ENCODE measurements around the gene GNPTG.

GNPTG gene

DNA sequence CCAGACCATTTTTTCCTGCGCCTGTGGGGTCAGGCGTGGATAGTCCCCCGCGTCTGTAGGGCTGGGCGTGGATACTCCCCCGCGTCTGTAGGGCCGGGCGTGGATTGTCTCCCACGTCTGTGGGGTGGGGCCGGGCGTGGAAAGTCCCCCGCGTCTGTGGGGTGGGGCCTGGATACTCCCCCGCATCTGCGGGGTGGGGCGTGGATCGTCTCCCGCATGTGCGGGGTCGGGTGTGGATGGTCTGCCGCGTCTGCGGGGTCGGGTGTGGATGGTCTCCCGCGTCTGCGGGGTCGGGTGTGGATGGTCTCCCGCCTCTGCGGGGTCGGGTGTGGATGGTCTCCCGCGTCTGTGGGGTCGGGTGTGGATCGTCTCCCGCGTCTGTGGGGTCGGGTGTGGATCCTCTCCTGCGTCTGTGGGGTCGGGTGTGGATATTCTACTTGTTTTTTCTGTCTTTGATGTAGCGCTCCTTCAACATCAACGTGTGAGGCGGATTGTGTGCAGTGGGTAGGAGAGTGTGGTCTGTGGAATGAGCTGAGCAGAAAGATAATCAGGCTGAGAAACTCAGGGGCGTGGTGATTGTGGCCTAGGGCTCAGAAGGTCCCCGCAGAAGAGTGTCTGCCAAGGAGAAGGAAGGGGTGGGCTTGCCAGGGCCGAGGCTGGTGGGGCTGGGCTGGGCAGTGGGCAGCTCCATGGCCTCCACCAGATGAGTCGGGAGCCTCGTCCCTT lies 3.2 kb downstream of the GNPTG start:
- no peak for DNase-seq (ENCODE audit: low read depth)
- no peak overlapping the region for H3K4me3 ChIP-seq (ENCODE audit: low read length)
- no peaks in the 10 kb centered on the region for H3K9me3 ChIP-seq (ENCODE audit: control insufficient read depth, low read length)
- peaks cover 24% of the 10 kb centered on the region for H3K4me1 ChIP-seq (ENCODE audit: control insufficient read depth, insufficient read depth, low read length)
- H3K36me3 ChIP-seq (ENCODE audit: control insufficient read depth, insufficient read depth, low read length, severe bottlenecking), result peaks cover 13% of the 10 kb centered on the region
- H3K27me3 ChIP-seq (replicated peaks; ENCODE audit: control insufficient read depth, insufficient read depth, low read length), result no peaks in the 10 kb centered on the region
- no peak overlapping the region for H3K9ac ChIP-seq (ENCODE audit: low read length)

DNA sequence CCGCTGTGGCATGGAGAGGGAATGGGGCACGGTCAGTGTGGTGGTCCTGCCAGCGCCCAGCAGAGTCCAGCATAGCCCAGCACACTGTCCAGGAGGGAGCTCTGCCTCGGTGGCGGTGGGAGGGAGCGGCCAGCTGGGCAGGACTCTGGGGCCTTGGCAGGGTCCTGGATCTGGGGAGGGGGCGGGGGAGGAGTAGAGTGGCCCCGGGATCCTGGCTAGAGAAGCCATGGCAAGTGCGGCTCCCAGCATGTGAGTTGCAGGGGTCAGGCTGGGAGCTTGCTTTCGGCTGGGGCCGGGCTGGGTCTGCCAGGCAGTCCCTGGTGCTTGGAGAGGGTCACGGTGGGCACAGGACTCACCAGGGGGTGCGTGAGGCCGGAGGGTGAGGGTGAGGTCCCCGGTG lies 3.9 kb downstream of the GNPTG start:
- no peaks in the 10 kb centered on the region for H3K9me3 ChIP-seq (ENCODE audit: control insufficient read depth, low read length)
- H3K4me1 ChIP-seq (ENCODE audit: control insufficient read depth, insufficient read depth, low read length), result peaks cover 20% of the 10 kb centered on the region
- no peaks in the 10 kb centered on the region for H3K27me3 ChIP-seq (replicated peaks; ENCODE audit: control insufficient read depth, insufficient read depth, low read length)
- H3K9ac ChIP-seq (ENCODE audit: low read length), result no peak overlapping the region
- no peak overlapping the region for H3K4me3 ChIP-seq (ENCODE audit: low read length)
- H3K36me3 ChIP-seq (ENCODE audit: control insufficient read depth, insufficient read depth, low read length, severe bottlenecking), result peaks cover 19% of the 10 kb centered on the region
- no peak for DNase-seq (ENCODE audit: low read depth)

DNA sequence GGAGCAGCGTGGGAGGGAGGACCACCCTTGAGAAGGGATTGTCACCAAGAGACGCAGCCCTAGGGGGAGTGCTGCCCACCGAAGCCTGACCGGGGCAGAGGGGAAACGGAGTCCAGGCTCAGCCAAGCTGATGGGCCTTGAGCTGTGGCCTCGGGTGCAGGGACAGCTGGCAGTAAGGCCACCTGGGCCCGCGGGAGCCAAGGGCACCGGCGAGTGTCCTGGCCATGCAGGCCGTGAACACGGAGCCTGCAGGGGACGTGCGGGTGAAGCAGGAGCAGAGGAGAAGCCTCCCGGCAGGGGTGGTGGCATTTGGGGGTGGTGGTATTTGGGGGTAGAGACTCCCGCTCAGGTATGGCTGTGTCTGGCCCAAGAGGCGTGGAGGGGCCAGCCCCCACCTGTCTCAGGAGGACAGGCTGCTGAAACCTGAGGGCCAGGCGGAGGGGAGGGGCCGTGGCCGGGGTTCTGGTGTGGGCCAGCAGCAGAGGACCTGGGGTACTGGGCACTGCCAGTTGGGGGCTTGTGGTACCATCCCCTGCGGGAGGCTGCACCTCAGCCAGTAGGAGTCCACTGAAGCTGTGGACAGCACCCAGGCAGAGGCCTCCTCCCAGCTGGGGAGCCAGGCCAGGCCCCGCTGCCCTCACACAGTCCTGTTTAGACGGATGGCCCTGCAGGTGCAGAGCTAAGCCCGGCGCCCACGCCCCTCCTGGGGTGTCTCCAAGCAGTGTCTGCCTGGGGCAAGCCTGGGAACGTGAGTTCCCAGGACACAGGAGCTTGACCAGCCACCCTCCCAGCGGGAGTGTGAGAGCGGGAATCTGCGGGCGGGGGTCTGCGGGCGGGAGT lies 4.5 kb downstream of the GNPTG start:
- Histone ChIP-seq H3K36me3 (ENCODE audit: control insufficient read depth, insufficient read depth, low read length, severe bottlenecking) (peaks cover 24% of the 10 kb centered on the region), H3K9me3 (ENCODE audit: control insufficient read depth, low read length) (no peaks in the 10 kb centered on the region), H3K4me3 (ENCODE audit: low read length) (no peak overlapping the region), H3K27me3 (replicated peaks; ENCODE audit: control insufficient read depth, insufficient read depth, low read length) (no peaks in the 10 kb centered on the region), H3K9ac (ENCODE audit: low read length) (no peak overlapping the region), H3K4me1 (ENCODE audit: control insufficient read depth, insufficient read depth, low read length) (peaks cover 13% of the 10 kb centered on the region)
- no peak for DNase-seq (ENCODE audit: low read depth)

DNA sequence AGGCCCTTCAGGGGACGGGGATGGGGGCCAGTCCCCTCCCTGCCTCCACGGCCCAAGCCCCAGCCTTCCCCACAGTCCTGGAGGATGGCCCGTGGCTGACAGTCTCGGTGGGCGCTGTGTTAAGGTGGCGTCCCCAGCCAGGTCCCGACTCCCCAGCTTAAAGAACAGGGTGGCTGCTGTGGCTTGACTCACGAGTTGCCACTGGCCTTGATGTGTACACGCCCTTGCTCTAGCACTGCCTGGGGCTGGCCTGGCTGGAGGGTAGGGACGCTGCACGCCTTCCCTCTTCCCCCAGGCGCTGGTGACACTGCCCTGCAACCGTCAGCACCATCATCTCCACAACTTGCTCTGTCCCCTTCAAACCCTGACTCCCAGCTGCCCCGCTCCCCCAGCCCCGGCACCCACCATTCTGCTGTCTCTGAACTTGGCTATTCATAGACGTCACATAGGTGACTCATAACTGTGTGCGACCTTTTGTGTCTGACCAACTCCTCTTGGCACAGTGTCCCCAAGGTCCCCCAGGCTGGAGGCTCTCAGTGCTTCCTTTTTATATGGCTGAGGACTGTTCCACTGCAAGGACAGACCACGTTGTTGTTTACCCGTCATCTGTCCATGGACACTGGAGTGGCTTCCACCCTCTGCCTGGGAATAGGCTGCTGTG lies 6.3 kb downstream of the GNPTG start:
- H3K4me3 ChIP-seq (ENCODE audit: low read length), result no peak overlapping the region
- peaks cover 41% of the 10 kb centered on the region for H3K36me3 ChIP-seq (ENCODE audit: control insufficient read depth, insufficient read depth, low read length, severe bottlenecking)
- peaks cover 7% of the 10 kb centered on the region for H3K4me1 ChIP-seq (ENCODE audit: control insufficient read depth, insufficient read depth, low read length)
- H3K9ac ChIP-seq (ENCODE audit: low read length), result no peak overlapping the region
- no peak for DNase-seq (ENCODE audit: low read depth)
- no peaks in the 10 kb centered on the region for H3K9me3 ChIP-seq (ENCODE audit: control insufficient read depth, low read length)
- no peaks in the 10 kb centered on the region for H3K27me3 ChIP-seq (replicated peaks; ENCODE audit: control insufficient read depth, insufficient read depth, low read length)

DNA sequence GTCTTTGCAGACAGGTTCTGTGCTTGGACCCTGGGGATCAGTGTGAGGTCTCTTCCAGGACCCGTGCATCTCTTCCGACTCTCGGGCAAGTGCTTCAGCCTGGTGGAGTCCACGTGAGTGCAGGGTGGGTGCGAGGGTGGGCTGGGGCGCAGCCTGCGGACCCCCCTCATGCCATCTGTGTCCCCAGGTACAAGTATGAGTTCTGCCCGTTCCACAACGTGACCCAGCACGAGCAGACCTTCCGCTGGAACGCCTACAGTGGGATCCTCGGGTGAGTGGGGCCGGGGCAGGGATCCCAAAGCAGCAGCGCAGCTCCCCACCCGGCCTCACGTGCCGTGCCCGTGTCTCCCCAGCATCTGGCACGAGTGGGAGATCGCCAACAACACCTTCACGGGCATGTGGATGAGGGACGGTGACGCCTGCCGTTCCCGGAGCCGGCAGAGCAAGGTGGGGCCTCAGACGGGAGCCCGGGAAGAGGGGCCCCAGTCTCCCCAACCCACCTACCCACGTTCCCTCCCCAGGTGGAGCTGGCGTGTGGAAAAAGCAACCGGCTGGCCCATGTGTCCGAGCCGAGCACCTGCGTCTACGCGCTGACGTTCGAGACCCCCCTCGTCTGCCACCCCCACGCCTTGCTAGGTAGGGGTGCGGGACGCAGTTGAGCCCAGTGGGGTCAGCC lies 10.1 kb downstream of the GNPTG start:
- Histone ChIP-seq H3K4me3 (ENCODE audit: low read length) (no peak overlapping the region), H3K27me3 (replicated peaks; ENCODE audit: control insufficient read depth, insufficient read depth, low read length) (no peaks in the 10 kb centered on the region), H3K9me3 (ENCODE audit: control insufficient read depth, low read length) (no peaks in the 10 kb centered on the region), H3K36me3 (ENCODE audit: control insufficient read depth, insufficient read depth, low read length, severe bottlenecking) (peaks cover 72% of the 10 kb centered on the region), H3K9ac (ENCODE audit: low read length) (no peak overlapping the region), H3K4me1 (ENCODE audit: control insufficient read depth, insufficient read depth, low read length) (peaks cover 5% of the 10 kb centered on the region)
- no peak for DNase-seq (ENCODE audit: low read depth)

DNA sequence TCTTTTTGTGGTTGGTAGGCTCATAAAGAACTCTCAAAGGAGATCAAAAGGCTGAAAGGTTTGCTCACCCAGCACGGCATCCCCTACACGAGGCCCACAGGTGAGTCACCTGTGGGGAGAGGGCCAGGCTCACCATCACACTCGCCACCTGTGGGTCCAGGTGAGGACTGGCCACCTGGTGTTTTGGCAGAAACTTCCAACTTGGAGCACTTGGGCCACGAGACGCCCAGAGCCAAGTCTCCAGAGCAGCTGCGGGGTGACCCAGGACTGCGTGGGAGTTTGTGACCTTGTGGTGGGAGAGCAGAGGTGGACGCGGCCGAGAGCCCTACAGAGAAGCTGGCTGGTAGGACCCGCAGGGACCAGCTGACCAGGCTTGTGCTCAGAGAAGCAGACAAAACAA lies 11.1 kb downstream of the GNPTG start:
- peaks cover 75% of the 10 kb centered on the region for H3K36me3 ChIP-seq (ENCODE audit: control insufficient read depth, insufficient read depth, low read length, severe bottlenecking)
- H3K27me3 ChIP-seq (replicated peaks; ENCODE audit: control insufficient read depth, insufficient read depth, low read length), result no peaks in the 10 kb centered on the region
- peaks cover 5% of the 10 kb centered on the region for H3K4me1 ChIP-seq (ENCODE audit: control insufficient read depth, insufficient read depth, low read length)
- H3K4me3 ChIP-seq (ENCODE audit: low read length), result no peak overlapping the region
- no peak for DNase-seq (ENCODE audit: low read depth)
- H3K9me3 ChIP-seq (ENCODE audit: control insufficient read depth, low read length), result no peaks in the 10 kb centered on the region
- no peak overlapping the region for H3K9ac ChIP-seq (ENCODE audit: low read length)

DNA sequence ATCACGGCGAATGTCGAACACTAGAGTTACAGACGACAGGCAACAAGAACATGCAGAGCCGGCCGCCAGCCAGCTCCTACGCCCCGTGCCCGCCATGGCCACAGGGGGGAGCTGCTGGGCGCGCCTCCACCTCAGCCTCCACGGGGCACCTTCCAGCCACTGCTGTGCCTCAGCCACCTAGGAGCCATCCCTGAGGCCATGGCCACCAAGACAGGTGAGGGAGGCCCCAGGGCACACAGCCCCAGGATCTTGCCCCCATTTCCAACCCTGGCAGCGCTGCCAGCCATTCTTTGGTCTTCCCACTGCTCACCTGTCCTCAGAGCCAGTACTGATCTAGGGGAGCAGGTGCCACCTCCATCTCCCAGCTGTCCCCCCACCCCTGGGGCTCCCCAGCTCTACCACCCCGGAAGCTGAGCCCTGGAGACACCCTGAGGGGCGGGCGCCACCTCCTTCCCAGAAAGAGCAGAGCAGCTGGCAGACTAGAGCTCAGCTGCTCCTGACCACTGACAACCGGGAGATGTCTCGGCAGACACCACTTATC lies 11.8 kb downstream of the GNPTG start:
- peaks cover 71% of the 10 kb centered on the region for H3K36me3 ChIP-seq (ENCODE audit: control insufficient read depth, insufficient read depth, low read length, severe bottlenecking)
- no peaks in the 10 kb centered on the region for H3K9me3 ChIP-seq (ENCODE audit: control insufficient read depth, low read length)
- no peaks in the 10 kb centered on the region for H3K27me3 ChIP-seq (replicated peaks; ENCODE audit: control insufficient read depth, insufficient read depth, low read length)
- H3K4me1 ChIP-seq (ENCODE audit: control insufficient read depth, insufficient read depth, low read length), result no peaks in the 10 kb centered on the region
- DNase-seq (ENCODE audit: low read depth), result peak; percentile 63
- no peak overlapping the region for H3K9ac ChIP-seq (ENCODE audit: low read length)
- no peak overlapping the region for H3K4me3 ChIP-seq (ENCODE audit: low read length)

DNA sequence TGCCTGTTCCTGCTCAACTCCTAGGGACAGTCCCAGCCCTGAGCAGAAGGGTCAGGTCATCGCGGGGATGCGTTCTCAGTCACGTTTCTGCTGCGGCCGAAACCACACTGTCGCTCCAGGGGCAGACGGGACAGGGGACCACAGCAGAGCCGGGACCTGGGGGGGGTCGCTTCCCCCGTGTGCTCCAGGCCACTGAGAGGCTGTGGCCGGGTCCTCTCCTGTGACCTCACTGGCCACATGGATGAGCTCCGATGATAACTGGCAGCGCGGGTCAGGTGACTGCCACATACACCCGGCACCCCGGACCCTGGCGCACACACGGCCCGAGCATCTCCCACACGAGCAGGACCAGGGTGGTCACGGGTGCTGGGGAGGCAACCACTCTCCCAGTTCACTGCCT lies 12.8 kb downstream of the GNPTG start:
- Histone ChIP-seq H3K9me3 (ENCODE audit: control insufficient read depth, low read length) (no peaks in the 10 kb centered on the region), H3K36me3 (ENCODE audit: control insufficient read depth, insufficient read depth, low read length, severe bottlenecking) (peaks cover 67% of the 10 kb centered on the region), H3K27me3 (replicated peaks; ENCODE audit: control insufficient read depth, insufficient read depth, low read length) (no peaks in the 10 kb centered on the region), H3K4me3 (ENCODE audit: low read length) (no peak overlapping the region), H3K4me1 (ENCODE audit: control insufficient read depth, insufficient read depth, low read length) (no peaks in the 10 kb centered on the region), H3K9ac (ENCODE audit: low read length) (no peak overlapping the region)
- no peak for DNase-seq (ENCODE audit: low read depth)

DNA sequence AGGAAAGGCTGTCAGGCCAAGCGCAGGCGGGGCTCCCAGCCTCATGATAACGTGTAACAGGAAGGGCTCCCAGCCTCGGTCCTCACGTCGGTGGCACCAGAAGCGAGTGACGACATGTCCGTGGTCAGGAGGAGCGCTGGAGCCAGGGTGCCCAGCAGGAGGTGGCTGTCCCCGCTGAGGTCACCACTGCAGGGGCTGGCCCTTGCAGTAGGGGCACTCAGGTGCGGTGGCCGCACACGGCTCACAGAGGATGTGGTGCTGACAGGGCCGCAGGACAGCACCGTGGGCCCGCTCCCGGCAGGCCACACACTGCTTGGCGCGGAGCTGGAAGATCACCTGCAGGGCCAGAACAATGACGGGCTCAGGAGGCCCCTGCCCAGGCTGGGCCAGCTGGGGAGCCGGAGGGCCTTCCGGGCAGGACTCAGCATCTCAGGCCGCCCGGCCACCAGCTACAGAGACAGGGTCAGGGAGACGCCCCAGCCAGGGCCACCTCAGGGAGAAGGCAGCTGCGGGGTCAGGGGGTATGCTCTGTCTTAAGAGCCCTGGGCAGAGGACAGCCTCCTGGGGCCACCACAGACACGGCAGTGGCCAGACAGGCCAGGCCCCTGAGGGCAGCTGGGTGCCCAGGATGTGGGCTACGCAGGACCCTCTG lies 14.5 kb downstream of the GNPTG start:
- peaks cover 56% of the 10 kb centered on the region for H3K36me3 ChIP-seq (ENCODE audit: control insufficient read depth, insufficient read depth, low read length, severe bottlenecking)
- no peaks in the 10 kb centered on the region for H3K9me3 ChIP-seq (ENCODE audit: control insufficient read depth, low read length)
- H3K9ac ChIP-seq (ENCODE audit: low read length), result no peak overlapping the region
- H3K4me1 ChIP-seq (ENCODE audit: control insufficient read depth, insufficient read depth, low read length), result no peaks in the 10 kb centered on the region
- no peak for DNase-seq (ENCODE audit: low read depth)
- H3K4me3 ChIP-seq (ENCODE audit: low read length), result no peak overlapping the region
- no peaks in the 10 kb centered on the region for H3K27me3 ChIP-seq (replicated peaks; ENCODE audit: control insufficient read depth, insufficient read depth, low read length)

DNA sequence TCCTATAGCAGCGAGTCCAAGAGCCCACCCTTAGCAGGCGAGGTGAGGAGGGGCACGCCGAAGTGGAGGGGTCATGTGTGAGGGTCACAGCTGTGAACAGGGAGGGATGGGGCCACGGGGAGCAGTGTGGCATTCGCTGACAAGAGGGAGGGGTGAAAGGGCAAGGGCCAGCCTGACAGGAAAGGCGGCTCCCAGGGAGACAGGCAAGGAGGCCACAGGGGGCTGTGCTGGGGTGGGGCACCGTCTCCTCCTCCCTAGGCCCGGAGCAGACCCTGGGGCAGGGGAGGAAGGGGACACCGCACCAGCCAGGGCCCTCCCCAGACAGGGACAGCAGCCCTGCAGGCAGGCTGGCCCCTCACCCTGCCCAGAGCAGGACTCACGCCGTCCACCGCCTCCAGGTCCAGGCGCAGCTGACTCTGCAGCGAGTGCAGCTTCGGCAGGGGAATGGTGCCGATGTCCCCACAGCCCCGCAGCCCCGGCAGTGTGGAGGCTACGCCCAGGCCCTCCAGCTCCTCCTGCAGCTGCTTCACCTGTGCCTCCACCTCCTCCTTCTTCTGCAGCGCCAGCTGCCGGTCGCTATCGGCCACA lies 15.1 kb downstream of the GNPTG start:
- Histone ChIP-seq H3K9ac (ENCODE audit: low read length) (no peak overlapping the region), H3K4me1 (ENCODE audit: control insufficient read depth, insufficient read depth, low read length) (no peaks in the 10 kb centered on the region), H3K4me3 (ENCODE audit: low read length) (no peak overlapping the region), H3K36me3 (ENCODE audit: control insufficient read depth, insufficient read depth, low read length, severe bottlenecking) (peaks cover 52% of the 10 kb centered on the region), H3K27me3 (replicated peaks; ENCODE audit: control insufficient read depth, insufficient read depth, low read length) (no peaks in the 10 kb centered on the region), H3K9me3 (ENCODE audit: control insufficient read depth, low read length) (no peaks in the 10 kb centered on the region)
- DNase-seq (ENCODE audit: low read depth), result no peak

Data from adipocyte (in vitro differentiated cells).